T1000 (cell line): Measurements from ENCODE around the gene ZNF134.
A peak's percentile ranks its signal among the peaks of the same experiment; 100 is the strongest.

Experiments
- DNase-seq: peaks from one replicate; lab custom pipeline; 2025; ENCODE audit warnings: mixed read lengths; lab: John Stamatoyannopoulos, UW

Gene ZNF134

DNA sequence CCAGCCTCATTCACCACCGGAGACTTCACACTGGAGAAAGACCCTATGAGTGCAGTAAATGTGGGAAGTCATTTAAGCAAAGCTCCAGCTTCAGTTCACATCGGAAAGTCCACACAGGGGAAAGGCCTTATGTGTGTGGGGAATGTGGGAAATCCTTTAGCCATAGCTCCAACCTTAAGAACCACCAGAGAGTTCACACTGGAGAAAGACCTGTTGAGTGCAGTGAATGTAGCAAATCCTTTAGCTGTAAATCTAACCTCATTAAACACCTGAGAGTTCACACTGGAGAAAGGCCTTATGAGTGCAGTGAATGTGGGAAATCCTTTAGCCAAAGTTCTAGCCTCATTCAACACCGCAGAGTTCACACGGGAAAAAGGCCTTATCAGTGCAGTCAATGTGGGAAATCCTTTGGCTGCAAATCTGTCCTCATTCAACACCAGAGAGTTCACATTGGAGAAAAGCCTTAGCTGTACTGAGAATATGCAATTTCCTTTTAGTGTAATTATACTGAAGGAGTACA, 27.7 kb downstream of the ZNF134 start:
- DNase-seq: no peak

DNA sequence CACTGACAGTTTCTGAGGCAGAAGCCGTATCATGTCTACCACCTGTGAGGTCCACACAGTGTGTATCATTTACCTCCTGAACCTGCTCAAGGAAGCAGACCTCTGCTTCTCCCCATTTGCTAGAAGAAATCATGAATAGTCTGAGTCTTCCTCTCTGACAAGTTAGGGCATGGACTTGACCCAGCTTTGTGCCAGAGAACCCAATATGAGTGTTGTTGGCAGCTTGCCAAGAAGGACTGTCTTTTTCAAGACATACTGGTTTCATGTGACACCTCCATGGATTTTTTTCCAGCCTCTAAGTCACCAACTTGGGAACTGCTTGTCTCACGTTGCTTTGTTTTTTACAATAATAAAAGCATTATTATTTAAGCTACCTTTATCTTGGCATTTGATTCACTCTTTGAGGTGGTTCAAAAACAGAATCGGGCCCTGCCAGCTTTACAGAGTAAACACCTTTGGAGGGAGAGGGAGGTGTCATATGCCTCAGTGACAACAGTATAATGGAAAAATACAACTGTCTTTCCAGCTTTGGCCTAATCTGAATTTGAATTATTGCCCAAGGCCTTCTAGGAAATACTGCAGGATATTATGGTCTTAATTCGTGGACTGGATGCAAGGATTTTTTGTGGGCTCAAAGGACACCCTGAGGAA, 28.5 kb downstream of the ZNF134 start:
- no peak for DNase-seq

DNA sequence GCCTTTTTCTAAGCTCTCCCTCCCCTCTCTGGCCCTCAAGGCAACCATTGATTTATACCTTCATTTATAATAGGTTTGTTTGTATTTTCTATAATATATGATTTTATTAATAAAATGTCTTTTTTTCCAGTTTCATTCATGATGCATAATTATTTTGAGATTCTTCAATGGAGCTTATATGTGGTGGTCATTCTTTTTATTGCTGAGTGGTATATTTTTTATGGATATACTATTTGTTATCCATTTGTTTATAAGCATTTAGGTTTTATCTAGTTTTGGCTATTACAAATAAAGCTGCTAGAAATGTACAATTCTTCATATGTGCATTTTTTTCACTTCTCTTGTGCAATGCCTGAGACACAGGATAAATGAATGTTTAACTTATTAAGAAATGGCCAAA, 29.7 kb downstream of the ZNF134 start:
- no peak for DNase-seq

- no peak for DNase-seq
These were observed 34.4 kb downstream of the ZNF134 start for GRCh38 chr19:57648331-57649003.

DNA sequence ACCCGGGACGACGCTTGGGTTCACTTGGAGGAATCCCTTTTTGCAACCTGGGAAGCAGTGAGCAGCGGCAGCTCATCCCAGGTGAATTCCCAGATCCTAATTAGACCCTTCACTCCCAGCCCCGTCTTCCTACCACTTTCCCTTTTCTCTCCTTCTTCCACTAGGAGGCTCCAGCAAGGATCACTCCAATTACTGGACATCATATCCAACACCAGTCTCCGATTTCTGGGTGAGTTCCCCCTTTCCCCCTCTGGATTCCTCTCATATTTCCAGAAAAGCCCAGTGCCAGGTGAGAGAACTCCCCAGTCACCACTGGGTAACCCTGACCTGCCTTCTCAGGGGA, 37.6 kb downstream of the ZNF134 start:
- no peak for DNase-seq

DNA sequence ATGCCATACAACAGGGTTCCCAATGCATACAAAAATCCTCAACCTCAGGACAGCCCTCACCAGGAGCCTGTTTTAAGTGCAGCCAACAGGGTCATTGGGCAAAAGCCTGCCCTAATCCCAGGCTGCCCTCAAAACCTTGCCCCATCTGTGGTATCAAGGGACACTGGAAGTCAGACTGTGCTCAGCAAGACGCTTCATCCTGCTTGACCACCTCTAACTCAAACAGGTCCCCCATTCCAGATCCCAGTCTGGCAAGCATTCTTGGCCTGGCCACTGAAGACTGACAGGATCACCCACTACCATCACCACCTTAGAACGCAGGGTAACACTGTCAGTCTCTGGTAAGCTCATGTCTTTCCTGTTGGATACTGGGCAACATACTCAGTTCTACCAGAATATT, 39.6 kb downstream of the ZNF134 start:
- no peak for DNase-seq

DNA sequence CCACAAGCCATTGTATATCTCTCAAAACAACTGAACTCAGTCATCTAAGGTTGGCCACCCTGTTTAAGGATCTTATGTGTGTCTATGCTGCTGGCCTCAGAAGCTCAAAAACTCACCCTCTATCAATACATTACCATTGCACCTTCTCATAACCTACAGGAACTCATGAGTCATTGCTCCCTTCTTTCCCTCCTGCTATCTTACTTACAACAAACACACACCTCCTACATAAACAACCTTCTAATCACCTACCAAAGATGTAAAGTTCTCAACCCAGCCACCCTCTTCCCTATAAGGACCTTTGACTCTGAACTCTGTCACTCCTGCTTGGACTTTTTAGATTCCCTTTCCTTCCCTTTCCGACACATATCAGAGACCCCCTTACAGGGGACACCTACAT, 41.4 kb downstream of the ZNF134 start:
- DNase-seq: no peak

GRCh38 chr19:57656346-57656745, 42.3 kb downstream of the ZNF134 start:
- DNase-seq: no peak

DNA sequence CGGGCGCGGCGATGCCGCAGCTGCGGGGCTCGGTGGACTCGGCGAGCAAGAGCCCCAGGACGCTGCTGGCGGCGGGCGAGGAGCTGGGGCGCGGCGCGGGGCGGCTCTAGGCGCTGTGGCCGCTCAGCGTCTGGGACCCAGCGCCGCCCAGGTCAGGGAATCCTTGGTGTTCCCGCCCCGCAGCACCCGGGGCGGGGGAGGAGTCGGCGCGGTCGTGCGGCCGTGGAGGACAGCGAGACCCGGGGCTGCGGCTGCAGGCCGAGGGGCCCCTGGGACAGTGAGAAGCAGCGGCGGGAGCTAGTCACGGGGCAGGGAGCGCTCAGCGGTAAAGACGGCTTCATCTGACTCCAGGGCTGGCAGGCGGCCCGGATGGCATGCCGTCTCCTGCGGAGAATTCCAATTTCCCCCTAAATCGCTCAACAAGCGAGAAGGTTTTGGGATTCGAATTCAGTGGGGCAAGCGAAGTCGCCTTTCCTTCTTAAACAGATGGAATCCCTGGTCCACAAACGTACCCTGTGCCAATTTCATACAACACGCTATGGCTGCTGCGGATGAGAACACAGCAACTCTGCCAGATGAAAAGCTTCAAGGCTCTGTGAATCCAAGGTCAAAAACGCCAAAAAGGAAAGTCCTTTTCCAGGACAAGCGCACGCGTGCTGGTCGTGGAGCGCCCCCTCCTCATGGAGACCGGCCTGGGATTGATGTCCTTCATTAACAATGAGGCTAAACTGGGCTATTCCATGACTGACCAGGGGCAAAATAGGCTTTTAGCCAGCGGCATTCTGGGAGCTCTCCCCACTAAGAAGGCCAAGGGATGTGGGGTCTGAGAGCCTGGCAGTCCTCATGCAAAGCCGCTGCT, 50.5 kb downstream of the ZNF134 start:
- peak; percentile 23 for DNase-seq

DNA sequence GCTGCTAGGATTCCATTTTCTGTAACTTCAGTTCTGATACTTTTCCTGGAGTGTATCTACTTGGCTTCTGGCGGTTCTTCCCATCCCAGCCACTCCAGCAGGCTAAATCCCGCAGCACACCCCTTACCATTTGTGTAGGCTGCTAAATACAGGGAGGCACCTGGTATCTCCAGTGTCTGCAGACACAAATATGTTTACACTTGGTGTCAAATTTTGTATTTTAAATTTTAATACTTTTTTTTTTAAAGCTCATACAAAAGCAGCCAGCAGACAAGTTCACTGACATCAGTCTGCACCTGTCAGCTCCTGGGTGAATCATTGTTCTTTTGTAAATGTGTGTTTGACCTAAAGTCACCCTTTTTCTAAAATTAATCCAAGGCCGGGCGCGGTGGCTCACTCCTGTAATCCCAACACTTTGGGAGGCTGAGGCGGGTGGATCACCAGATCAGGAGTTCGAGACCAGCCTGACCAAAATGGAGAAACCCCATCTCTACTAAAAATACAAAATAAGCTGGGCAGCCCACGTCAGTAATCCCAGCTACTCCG, 51.3 kb downstream of the ZNF134 start:
- no peak for DNase-seq

DNA sequence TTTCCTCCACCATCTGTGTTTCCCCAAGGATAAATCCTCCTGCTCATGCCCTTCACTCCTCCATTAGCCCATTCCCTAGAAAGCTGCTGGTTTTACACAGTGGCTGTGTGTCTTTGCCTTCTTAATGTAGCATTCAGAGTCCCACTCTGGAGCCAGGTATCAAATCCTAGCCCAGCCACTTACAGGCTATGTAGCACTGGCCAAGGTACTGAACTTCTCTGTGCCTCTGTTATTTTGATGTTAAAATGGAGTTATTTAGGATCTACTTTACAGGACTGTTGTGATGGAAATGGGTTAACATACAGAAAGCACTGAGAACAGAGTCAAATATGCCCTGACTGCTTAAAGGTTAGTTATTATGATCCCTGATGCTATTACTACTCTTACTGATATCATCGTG, 53.2 kb downstream of the ZNF134 start:
- no peak for DNase-seq

GRCh38 chr19:57668635-57669034, 54.6 kb downstream of the ZNF134 start, which contains the start of gene ZSCAN4:
Gene ZSCAN4 (plus strand): TSS chr19:57668935. CDS start chr19:57676146, 7,211 bp downstream.
- no peak for DNase-seq

- DNase-seq: no peak
These were observed 57.3 kb downstream of the ZNF134 start for GRCh38 chr19:57671124-57671895.

DNA sequence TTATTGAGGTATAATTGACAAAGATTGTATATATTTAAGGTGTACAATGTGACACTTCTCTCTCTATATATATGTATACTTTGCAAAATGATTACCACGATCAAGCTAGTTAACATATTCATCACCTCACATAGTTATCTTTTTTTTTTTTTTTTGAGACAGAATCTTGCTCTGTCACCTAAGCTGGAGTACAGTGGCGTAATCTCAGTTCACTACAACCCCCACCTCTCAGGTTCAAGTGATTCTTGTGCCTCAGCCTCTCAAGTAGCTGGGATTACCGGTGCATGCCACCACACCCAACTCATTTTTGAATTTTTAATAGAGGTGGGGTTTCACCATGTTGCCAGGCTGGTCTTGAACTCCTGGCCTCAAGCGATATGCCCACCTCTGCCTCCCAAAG, 58.4 kb downstream of the ZNF134 start:
- DNase-seq: no peak
